GM15510 (cell line): Measurements from ENCODE around the gene MPHOSPH9.

ENCODE experiments used
- POLR2A ChIP-seq: IDR thresholded peaks from 3 replicates; pipeline ENCODE4 v1.6.1; 2011; ENCODE audit warnings: borderline replicate concordance; ENCODE audit not compliant: insufficient read length; ENCODE audit errors: extremely low read depth

MPHOSPH9 gene

DNA sequence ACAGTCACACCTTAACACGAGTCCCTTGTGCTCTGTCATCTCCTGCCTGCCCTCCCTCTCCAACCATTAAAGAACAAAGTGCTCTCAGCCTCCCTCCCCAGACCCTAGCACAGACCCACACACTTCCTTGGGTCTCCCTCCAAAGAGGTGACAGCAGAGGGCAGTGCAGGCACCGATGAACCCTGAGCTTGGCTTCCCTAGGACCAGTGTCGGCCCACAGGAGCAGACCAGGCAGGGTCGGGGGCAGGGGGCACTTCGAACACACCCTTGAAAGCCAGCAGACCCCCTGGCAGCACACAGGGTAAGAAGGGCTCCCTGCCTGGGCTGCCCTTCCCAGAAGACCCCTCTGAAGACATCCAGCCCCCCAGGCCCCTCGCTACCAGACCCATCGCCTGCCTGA is 31.7 kb upstream of the MPHOSPH9 start:
- no peak for TF ChIP-seq POLR2A

- no peak for TF ChIP-seq POLR2A
These were observed 30.4 kb upstream of the MPHOSPH9 start for GRCh38 chr12:123263196-123263817.

GRCh38 chr12:123261196-123261595 is 28.3 kb upstream of the MPHOSPH9 start:
- no peak for TF ChIP-seq POLR2A

DNA sequence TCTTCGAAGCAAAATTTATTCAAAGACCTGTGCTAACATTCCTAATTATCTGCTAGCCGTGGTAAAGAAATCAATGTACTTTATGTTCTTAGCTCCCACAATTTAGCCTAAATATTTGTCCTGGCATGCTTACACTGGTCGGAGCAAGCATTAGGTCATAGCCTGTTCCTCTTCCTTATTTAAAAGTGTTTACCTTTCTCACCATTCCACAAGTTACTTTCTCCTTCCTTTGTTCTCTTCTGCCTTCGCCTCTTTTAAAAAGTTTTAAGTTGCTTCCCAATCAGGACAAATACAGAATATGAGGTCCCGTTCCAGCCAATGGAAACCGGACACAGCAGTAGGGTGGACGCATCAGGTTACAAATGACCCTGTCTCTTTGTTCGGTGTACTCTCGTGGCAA is 27.1 kb upstream of the MPHOSPH9 start:
- TF ChIP-seq POLR2A, result no peak

DNA sequence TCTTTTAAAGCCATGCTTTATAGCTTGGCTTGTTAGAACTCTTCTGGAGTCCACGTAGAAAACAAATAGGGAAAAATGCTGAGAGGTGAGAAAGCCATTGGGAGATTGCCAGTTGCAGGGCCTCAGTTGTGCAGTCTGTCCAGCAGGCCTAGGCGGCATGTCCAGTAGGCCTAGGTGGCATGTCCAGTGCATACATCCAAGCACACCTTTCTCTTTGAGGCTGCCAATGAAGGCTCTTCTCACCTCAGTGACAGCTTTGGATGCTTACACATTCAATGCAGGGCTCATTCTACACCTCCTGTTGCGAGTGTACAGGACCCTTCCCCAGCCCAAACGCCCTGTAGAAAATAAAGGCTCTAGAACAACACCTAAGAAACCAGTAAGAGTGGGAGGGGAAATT is 25.7 kb upstream of the MPHOSPH9 start:
- no peak for TF ChIP-seq POLR2A

GRCh38 chr12:123254853-123255446 is 22.0 kb upstream of the MPHOSPH9 start:
- TF ChIP-seq POLR2A, result no peak

DNA sequence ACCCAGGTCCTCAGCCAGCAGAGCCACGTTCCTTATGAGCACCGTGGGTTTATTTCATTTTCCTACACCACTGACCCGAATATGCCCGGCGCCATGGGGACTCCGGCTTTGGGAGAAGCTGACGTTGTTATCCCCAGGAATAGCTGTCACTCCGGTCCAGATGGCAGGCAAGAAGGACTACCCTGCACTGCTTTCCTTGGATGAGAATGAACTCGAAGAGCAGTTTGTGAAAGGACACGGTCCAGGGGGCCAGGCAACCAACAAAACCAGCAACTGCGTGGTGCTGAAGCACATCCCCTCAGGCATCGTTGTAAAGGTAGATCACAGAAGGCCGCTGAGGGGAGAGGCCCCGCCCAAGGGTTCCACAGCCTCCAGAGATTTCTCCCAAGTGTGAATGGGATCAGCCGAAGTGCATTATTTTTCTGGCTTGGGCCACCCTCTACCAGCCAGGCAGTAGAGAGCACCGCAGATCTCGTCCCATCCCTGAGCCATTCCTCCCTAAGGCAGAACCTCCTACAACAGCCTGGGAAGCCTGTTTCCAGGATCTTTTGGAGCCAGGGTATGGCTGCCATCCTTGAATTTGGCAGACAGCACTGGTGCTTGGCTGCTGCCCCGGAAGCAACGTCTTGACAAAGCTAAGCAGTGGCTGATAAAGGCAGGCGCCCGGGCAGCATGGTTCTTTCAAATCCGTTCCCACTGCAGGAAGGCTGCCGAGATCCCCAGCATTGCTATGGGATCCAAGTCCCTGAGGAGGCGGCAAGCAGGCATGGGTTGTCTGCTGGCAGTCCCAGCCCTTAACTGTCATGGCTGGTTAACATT is 20.9 kb upstream of the MPHOSPH9 start:
- TF ChIP-seq POLR2A, result no peak

DNA sequence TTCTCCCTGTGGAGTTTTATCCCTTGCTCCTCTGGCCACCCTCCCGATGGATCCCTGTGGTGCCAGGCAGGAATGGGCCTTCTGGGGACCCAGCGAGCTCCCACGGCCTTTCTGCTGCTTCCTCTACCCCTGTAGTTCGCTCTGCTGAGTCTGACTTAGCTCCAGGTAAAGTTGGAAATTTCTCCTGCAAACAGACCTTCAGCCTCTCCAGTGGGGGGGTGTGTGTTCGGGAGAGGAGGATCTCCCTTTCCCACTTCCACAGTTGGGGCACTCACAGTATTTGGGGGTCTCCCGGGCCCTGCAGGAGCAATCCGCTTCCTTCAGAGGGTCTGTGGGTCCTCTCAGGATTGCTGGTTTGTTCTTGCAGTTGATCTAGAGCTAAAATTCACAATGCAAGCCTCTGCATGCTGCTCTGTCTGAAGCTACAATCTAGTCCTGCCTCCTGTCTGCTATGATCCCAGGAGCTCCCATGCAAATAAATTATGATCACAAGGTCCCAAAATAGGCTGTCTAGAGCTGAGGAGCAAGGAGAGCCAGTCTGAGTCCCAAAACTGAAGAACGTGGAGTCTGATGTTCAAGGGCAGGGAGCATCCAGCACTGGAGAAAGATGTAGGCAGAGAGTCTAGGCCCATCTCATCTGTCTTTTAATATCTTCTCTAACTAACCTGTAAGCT is 18.6 kb upstream of the MPHOSPH9 start:
- TF ChIP-seq POLR2A, result no peak

DNA sequence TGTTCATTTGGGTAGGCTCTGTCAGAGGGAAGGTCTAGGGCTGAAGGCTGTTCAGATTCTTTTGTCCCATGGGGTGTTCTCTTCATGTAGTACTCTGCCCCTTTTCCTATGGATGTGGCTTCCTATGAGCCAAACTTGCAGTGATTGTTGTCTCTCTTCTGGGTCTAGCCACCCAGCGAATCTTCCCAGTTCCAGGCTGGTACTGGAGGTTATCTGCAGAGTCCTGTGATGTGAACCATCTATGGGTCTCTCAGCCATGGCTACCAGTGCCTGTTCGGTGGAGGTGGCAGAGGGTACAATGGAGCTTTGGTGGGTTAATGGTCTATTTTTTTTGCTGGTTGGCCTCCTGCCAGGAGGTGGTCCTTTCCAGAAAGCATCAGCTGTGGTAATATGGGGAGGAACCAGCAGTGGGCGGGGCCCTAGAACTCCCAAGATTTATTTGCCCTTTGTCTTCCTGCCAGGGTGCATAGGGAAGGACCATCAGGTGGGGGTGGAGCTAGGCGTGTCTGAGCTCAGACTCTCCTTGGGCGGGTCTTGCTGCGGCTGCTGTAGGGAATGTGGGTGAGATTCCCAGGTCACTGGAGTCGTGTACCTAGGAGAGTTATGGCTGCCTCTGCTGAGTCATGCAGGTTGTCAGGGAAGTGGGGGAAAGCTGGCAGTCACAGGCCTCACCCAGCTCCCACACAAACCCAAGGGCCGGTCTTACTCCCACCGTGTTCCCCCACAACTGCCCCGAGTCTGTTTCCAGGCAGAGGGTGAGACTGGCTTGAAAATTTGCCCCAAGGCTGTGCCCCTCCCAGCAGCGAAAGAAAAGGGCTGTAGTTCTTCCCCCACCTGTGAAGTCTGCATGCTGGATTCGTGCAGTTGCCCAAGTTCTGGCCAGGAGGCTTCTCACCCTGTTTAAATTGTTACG is 17.8 kb upstream of the MPHOSPH9 start:
- TF ChIP-seq POLR2A, result no peak

GRCh38 chr12:123245678-123246077 is 12.7 kb upstream of the MPHOSPH9 start:
- no peak for TF ChIP-seq POLR2A

DNA sequence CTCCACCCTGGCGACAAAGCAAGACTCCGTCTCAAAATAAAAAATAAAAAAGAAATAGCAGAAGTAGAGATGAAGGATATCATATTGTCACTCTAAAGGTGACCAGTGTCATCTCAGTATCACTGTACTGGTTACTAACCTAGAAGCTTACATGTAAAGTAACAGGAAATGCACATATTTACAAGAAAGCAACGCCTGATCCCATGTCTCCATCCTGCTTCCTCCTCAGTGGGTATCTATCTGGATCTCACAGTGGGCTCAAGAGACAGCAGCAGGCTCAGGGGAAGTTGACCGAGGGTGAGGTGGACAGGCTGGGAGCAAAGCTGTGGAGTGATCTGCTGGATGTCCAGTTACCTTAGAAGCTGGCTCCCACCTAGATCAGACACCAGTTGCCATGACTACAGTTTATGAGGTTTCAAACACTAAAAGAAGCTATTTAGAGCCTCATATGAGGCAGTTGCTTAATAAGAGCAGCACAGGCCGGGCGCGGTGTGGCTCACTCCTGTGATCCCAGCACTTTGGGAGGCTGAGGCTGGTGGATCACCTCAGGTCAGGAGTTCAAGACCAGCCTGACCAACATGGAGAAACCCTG is 10.8 kb upstream of the MPHOSPH9 start:
- TF ChIP-seq POLR2A, result no peak

DNA sequence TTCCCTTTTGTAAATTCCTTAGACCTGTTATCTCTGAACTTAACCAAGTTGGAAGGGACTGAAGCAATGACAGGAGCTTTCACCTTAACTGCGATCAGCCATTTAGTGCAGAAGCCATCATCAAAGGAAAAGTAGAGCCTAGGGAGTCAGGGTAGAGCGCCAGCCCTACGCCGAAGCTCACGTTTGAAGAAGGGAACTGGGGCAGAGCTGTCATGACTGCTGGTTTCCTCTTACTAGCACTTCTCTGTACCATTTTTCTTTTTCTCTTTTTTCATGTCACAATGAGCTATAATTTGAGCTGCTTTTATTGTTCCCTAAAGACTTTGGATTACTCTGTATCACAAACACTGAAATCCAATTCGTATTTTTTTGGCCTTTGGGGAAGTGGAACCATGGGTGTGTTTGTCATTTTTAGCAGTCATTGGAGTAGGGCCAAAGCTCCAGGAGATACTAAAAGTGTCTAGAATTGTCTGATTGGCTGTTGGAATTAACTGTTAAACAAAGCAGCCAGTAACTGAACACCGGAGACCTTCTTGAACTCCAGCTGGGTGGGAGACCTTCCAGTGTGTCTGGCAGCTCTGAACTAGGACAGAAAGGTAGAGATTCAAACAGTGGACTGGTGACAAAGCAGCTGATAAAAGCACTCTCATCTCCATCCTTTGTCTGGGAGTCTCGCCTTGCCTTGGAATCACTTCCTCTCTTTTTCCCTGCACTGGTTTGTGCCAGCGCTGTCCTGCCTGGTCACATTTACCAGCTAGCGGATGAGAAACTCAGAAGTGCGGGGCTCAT is 9.4 kb upstream of the MPHOSPH9 start:
- no peak for TF ChIP-seq POLR2A

- TF ChIP-seq POLR2A, result no peak
These were observed 6.0 kb upstream of the MPHOSPH9 start for GRCh38 chr12:123238961-123239360.

GRCh38 chr12:123238330-123238682 is 5.4 kb upstream of the MPHOSPH9 start:
- no peak for TF ChIP-seq POLR2A
